NCI-H524 (cell line): ENCODE data around the gene TLX3.
"Not testable (repeated sequence)": the region's sequence is repeated elsewhere in the genome, so short reads cannot be mapped to it uniquely, and the experiment has no call there.

Experiments used
- DNase-seq, 2 experiments: peaks; one replicate each; lab custom pipeline; 2025; lab: John Stamatoyannopoulos, UW

The TLX3 gene

DNA sequence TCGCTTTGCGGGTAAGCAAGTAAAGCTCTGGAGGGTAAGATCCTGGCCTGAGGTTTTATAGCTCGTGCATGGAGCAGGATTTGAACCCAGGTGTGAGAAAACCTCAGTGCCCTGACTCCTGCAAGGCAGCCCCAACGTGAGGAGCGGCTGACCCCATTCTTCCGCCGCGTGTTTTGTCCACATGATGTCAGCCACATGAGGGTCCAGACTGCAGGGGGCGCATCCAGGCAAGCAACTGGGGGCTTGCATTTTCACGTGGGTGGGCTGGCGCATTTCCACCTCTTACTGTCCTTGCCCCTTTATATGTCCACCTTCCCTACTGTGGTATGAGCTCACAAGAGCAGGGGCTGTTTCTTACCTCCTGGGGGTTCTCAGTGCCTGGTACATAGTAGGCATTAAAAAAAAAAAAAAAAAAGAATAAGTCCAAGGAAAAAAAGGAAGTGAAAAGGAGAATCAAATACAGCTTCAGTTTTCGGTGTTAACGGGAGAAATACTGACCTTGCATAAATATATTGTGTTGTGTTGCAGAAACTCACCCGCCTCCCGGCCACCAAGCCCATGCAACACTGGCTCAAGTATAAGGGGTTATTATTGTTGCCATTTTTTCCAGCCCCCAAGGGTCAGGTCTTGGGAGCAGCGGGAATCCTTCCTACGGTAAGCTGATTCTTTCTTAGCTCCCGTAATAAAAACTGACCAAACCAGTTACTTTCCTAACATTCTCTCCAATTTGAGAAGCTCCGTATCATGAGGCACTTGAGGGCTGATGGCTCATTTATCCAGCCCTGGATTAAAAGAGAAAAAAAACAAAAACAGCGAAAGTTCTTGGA lies 15.0 kb downstream of the TLX3 start:
- no peak for DNase-seq

GRCh38 chr5:171330021-171330420 lies 21.0 kb downstream of the TLX3 start:
- DNase-seq, result no peak

- peak in 1 of 2 experiments; percentile 6 for DNase-seq
Observed at GRCh38 chr5:171335616-171336015, 26.6 kb downstream of the TLX3 start.

DNA sequence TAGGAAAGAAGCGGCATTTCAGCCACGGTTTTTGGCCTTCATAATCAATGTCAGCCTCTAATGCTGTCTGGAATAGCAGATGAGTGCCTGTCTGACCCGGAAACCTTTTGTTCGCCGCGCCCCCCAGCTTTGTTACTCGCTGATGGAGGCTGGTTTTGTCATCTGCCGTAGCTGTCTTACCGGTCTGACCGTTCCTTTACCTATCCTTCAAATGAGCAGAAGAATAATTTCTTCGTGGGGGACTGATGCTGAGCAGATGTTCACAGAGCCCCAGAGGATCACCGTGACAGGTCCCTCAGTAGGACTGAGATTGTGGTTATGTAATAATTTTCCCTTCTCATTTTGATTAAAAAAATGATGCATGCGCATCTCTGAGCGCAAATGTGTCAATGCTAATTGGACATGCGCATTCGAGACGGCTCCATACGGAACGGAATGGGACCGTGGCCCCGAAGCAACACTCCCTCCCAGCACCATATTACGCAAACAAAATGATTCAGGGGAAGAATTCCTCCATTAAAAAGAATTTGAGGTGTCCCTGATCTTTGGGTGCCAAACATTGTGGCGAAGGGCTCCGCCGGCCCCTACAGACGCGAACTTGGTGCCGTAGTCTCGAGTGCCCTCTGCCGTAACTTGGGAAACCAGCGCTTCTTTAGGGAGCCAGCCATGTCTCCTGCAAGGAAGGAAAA lies 27.6 kb downstream of the TLX3 start:
- peak; percentile 19 to 64 for DNase-seq

- no peak for DNase-seq
Observed at GRCh38 chr5:171337210-171337569, 28.1 kb downstream of the TLX3 start.

DNA sequence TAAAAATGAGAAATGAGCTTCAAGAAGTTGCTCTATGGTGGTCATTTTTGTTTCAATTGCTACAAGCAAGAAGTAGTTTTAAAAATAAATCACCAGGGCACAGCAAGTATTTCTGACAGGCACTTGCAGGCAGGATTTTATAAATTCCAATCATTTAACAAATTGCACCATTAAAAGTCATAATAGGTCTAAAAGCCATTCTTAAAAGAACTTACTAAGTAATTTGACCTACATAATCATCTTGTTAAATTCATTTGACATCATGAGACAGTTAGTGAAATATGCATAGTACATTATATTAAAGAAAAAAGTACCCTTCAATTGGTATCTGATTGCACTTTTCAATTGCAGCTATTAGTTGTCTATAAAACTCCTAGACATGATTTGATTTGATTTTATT lies 31.0 kb downstream of the TLX3 start:
- DNase-seq, result no peak

GRCh38 chr5:171340491-171340890 lies 31.4 kb downstream of the TLX3 start:
- DNase-seq, result no peak

DNA sequence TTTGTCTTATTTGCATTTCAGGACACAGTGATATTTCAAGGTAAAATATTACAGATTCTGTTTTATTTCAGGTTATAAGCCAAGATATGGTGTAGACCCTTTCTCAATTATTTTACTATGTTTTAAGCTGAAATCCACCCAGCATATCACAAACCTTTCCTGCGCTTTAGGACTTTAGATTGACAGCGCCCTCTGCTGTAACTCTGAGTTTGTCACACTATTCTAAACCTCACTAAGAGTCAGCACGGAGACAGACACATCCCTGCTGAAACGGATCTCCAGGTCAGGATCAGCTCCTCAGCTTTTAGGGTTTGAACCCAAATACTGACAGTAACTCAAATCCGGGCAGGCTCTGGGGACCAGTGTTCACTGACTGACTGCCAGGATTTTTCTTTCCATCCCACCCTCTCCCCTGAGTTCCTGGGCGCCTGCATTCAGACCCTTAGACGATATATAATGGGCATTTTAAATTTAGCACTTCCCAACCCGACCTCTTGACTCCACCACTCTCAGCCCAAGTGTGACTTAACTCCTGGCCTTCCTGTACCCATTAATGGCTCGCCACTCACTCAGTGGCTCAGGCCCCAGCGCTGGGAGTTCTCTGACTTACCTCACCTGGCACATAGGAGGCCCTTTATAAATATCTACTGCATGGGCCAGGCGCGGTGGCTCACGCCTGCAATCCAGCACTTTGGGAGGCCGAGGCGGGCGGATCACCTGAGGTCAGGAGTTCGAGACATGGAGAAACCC lies 33.5 kb downstream of the TLX3 start:
- DNase-seq, result peak; percentile 35 to 70

DNA sequence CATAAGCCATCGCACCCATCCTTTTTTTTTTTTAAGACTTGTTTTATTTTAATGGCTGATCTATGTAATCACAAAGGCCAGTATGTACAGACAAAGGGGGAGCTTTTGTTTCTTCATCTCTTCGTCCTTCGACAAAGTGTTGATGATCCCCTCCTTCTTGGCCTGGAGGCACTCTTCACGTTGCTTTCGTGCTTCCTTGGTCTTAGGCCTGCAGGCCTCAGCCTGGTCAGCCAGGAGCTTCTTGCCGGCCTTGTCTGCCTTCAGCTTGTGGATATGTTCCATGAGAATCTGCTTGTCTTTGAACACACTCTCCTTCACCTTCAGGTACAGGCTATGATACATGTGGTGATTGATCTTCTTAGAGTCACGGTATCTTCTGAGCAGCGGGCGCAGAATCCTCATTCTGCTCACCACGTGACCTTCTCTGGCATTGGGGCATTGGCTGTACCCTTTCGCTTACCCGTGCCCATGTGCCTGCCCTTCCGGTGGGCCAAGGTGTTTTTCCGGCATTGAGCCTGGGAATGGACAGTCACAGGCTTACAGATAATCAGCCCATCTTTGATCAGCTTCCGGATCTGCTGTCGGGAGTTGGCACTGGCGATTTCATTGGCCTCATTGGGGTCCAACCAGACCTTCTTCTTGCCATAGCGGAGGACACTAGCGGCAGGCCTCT lies 36.0 kb downstream of the TLX3 start:
- no peak for DNase-seq

DNA sequence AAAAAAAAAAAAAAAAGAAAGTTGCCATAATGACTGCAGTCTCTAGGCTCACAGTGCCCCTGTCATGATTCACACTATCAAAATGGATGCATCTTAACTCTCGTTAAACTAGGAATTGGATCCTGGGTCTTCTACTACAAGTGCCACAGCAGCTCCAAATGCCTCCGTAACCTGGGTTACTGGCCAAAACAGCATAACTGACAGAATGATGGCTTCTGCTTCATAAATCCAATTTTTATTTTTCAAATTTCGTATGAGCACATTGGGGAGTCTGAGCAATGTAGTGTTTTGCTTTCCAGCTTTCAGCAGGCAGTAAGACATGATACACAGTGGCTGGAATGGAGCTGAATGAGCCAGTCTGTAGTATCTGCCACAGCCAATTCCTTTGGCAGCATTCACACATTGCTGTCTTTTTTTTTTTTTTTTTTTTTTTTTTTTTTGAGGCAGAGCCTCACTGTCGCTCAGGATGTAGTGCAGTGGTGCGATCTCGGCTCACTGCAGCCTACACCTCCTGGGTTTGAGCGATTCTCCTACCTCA lies 42.6 kb downstream of the TLX3 start:
- DNase-seq, result no peak

DNA sequence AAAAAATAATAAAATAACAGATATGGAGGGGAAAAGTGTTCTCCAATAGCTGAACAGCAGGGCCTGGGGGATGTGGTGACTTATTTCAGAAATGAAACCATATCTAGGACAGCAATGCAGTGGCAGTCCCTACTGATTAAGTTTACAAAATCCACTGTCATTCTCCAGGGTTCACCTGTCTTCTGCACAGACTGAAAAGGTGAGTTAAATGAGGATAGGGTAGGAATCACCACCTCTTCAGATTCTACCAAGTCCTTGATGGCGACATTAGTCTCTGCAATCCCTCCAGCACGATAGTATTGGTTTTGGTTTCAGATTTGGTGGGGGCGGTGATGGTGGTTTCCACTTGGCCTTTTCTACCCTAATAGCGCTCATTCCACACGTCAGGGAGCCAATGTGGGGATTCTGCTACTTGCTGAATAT lies 46.3 kb downstream of the TLX3 start:
- no peak for DNase-seq

DNA sequence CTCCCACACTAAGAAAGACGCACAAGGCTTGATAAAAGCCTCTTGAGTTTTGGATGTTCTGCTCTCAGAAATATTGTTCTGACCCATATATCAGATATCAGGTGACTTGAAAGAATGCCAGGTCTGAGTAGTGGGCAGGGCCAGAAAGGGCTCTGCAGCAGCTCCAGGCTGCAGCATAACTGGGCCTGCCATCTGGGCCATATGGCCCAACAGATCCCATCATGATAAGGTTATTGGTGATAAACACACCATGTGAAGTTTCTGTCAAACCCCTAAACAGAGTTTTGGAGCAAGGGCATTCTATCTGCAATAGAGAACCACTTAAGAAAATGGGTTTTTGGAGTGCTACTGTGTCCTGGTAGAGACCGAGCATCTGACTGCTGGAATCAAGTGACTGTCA lies 48.8 kb downstream of the TLX3 start:
- DNase-seq, result peak in 1 of 2 experiments; percentile 47

DNA sequence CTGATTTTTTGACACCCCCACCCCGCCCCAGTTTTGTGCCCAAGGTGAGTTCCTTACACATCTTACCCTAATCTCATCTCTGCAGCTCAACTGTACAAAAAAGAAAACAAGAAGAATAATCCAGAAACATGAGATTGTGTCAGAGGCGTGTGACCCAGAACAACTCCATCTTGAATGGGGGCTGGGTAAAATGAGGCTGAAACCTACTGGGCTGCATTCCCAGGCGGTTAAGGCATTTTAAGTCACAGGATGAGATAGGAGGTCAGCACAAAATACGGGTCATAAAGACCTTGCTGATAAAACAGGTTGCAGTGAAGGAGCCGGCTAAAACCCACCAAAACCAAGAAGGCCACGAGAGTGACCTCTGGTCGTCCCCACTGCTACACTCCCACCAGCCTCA lies 52.1 kb downstream of the TLX3 start:
- DNase-seq, result not testable (repeated sequence)
